Measurements from ENCODE around the gene FKBP5.

DNA sequence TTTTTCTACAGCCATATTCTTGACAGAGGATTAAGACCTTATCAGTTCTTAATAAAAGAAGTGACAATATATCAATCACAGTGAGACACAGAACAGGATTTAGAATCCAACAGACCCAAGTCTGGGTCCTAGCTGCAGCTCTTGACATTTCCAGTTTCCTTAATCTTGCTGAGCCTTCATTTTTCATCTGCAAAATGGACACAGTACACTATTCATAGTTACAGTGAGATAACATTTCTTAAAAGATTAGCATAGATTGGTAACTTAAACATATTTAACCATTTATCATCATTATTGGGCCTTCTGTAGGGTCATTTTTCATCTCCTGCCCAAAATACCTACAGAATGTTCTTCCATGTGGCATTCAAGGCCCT is 45.6 kb downstream of the FKBP5 start:
- TF ChIP-seq, protein P1, sequence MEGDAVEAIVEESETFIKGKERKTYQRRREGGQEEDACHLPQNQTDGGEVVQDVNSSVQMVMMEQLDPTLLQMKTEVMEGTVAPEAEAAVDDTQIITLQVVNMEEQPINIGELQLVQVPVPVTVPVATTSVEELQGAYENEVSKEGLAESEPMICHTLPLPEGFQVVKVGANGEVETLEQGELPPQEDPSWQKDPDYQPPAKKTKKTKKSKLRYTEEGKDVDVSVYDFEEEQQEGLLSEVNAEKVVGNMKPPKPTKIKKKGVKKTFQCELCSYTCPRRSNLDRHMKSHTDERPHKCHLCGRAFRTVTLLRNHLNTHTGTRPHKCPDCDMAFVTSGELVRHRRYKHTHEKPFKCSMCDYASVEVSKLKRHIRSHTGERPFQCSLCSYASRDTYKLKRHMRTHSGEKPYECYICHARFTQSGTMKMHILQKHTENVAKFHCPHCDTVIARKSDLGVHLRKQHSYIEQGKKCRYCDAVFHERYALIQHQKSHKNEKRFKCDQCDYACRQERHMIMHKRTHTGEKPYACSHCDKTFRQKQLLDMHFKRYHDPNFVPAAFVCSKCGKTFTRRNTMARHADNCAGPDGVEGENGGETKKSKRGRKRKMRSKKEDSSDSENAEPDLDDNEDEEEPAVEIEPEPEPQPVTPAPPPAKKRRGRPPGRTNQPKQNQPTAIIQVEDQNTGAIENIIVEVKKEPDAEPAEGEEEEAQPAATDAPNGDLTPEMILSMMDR (IDR thresholded peaks at IDR 0.05; ENCODE audit: insufficient read depth, low read length), result no peak
- TF ChIP-seq, protein P2, sequence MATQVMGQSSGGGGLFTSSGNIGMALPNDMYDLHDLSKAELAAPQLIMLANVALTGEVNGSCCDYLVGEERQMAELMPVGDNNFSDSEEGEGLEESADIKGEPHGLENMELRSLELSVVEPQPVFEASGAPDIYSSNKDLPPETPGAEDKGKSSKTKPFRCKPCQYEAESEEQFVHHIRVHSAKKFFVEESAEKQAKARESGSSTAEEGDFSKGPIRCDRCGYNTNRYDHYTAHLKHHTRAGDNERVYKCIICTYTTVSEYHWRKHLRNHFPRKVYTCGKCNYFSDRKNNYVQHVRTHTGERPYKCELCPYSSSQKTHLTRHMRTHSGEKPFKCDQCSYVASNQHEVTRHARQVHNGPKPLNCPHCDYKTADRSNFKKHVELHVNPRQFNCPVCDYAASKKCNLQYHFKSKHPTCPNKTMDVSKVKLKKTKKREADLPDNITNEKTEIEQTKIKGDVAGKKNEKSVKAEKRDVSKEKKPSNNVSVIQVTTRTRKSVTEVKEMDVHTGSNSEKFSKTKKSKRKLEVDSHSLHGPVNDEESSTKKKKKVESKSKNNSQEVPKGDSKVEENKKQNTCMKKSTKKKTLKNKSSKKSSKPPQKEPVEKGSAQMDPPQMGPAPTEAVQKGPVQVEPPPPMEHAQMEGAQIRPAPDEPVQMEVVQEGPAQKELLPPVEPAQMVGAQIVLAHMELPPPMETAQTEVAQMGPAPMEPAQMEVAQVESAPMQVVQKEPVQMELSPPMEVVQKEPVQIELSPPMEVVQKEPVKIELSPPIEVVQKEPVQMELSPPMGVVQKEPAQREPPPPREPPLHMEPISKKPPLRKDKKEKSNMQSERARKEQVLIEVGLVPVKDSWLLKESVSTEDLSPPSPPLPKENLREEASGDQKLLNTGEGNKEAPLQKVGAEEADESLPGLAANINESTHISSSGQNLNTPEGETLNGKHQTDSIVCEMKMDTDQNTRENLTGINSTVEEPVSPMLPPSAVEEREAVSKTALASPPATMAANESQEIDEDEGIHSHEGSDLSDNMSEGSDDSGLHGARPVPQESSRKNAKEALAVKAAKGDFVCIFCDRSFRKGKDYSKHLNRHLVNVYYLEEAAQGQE (IDR thresholded peaks at IDR 0.05; ENCODE audit: insufficient replicate concordance, low read depth), result no peak
